Liver (tissue), 3 donors: ENCODE measurements around the gene RBM20.

Source experiments
- CTCF ChIP-seq: fragments of 150-350 bp; IDR thresholded peaks from 2 replicates; pipeline ENCODE4 v1.5.1; 2017; ENCODE audit warnings: improper control_type of control experiment, low read depth, low read length; ENCODE audit not compliant: missing input control
- FOXA1 ChIP-seq: IDR thresholded peaks from 2 replicates; pipeline ENCODE4 v1.6.1; 2016; ENCODE audit warnings: antibody characterized with exemption
- GABPA ChIP-seq, 2 donors: IDR thresholded peaks in 1 of 2; conservative IDR thresholded peaks in 1 of 2; 2 replicates each; pipeline ENCODE4 v1.6.1; 2016; ENCODE audit warnings: antibody characterized with exemption in 2 of 2, mild to moderate bottlenecking in 1 of 2, moderate library complexity in 1 of 2
- HNF4G ChIP-seq: IDR thresholded peaks from 2 replicates; pipeline ENCODE4 v1.6.1; 2016; ENCODE audit warnings: antibody characterized with exemption
- JUND ChIP-seq, 2 donors: IDR thresholded peaks; 2 replicates each; pipeline ENCODE4 v1.6.1; 2016; ENCODE audit warnings: antibody characterized with exemption in 2 of 2
- MAX ChIP-seq: IDR thresholded peaks from 2 replicates; pipeline ENCODE4 v1.6.1; 2016; ENCODE audit warnings: antibody characterized with exemption
- RAD21 ChIP-seq, 2 donors: IDR thresholded peaks; 2 replicates each; pipeline ENCODE4 v1.6.1; 2016; ENCODE audit warnings: antibody characterized with exemption in 2 of 2, mild to moderate bottlenecking in 2 of 2
- REST ChIP-seq: IDR thresholded peaks from 2 replicates; pipeline ENCODE4 v1.6.1; 2016; ENCODE audit warnings: antibody characterized with exemption, mild to moderate bottlenecking
- SP1 ChIP-seq: IDR thresholded peaks from 2 replicates; pipeline ENCODE4 v1.6.1; 2018; ENCODE audit warnings: antibody characterized with exemption, mild to moderate bottlenecking
- TAF1 ChIP-seq: conservative IDR thresholded peaks from 2 replicates; pipeline ENCODE4 v1.6.1; 2016; ENCODE audit warnings: antibody characterized with exemption, mild to moderate bottlenecking
- YY1 ChIP-seq: IDR thresholded peaks from 2 replicates; pipeline ENCODE4 v1.6.1; 2016; ENCODE audit warnings: antibody characterized with exemption, mild to moderate bottlenecking
- ZBTB33 ChIP-seq: IDR thresholded peaks from 2 replicates; pipeline ENCODE4 v1.6.1; 2016; ENCODE audit warnings: antibody characterized with exemption
- donor health status: healthy.
- donor health status: healthy.

- no peak for TF ChIP-seq CTCF
- TF ChIP-seq MAX, result no peak
- TF ChIP-seq GABPA (IDR thresholded peaks at IDR 0.05 in 1 of 2, conservative IDR thresholded peaks at IDR 0.05 in 1 of 2), result no peak
- no peak for TF ChIP-seq REST
- TF ChIP-seq JUND (IDR thresholded peaks at IDR 0.05), result no peak
- no peak for TF ChIP-seq FOXA1
- TF ChIP-seq RAD21 (IDR thresholded peaks at IDR 0.05), result no peak
- no peak for TF ChIP-seq TAF1
- no peak for TF ChIP-seq YY1
- TF ChIP-seq ZBTB33, result no peak
- no peak for TF ChIP-seq HNF4G
- TF ChIP-seq SP1, result no peak
Observed at GRCh38 chr10:110802090-110802489, 158.0 kb downstream of the RBM20 start.
